ENCODE measurements around the gene HOXB3.

GRCh38 chr17:48576479-48577309 is 13.3 kb downstream of the HOXB3 start:
- TF ChIP-seq CTCF (conservative IDR thresholded peaks at IDR 0.05 in 1 of 2, IDR thresholded peaks at IDR 0.05 in 1 of 2; ENCODE audit: extremely low read depth in 1 of 2, insufficient read depth in 1 of 2, low read depth in 1 of 2, low read length in 2 of 2) (no peak), EZH2 (IDR thresholded peaks at IDR 0.05; ENCODE audit: borderline replicate concordance, low read length) (peak; percentile 37)

Measured in mammary epithelial cell (primary cell).